Measurements from ENCODE around the gene CYB561D2. TPM values are rescaled to one million over a fixed set of nuclear protein-coding genes. Genes with fewer than 3 reads are reported as not detected.
A peak's percentile ranks its signal among the peaks of the same experiment; 100 is the strongest.

CYB561D2 gene
- total and polyA plus RNA-seq, 2 of the 13 experiments (the other 11 are each of a cell fraction or from before 2014, with no cell fraction given), result 11.1 to 17.2 TPM

- TF ChIP-seq, protein P1, sequence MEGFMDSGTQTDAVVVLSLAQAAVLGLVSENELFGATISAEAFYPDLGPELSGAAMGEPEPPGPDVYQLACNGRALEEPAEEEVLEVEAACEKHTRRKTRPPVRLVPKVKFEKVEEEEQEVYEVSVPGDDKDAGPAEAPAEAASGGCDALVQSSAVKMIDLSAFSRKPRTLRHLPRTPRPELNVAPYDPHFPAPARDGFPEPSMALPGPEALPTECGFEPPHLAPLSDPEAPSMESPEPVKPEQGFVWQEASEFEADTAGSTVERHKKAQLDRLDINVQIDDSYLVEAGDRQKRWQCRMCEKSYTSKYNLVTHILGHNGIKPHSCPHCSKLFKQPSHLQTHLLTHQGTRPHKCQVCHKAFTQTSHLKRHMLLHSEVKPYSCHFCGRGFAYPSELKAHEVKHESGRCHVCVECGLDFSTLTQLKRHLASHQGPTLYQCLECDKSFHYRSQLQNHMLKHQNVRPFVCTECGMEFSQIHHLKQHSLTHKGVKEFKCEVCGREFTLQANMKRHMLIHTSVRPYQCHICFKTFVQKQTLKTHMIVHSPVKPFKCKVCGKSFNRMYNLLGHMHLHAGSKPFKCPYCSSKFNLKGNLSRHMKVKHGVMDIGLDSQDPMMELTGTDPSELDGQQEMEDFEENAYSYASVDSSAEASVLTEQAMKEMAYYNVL (CRISPR knock-in tag; IDR thresholded peaks at IDR 0.05; ENCODE audit: borderline replicate concordance), result no peak
- TF ChIP-seq ZNF101 (CRISPR knock-in tag; IDR thresholded peaks at IDR 0.05; ENCODE audit: borderline replicate concordance, low read depth) (no peak), POLR2G (IDR thresholded peaks at IDR 0.05; ENCODE audit: low read depth, low read length) (no peak), BHLHE40 (IDR thresholded peaks at IDR 0.05; ENCODE audit: low read length) (no peak), ZFX (CRISPR knock-in tag; IDR thresholded peaks at IDR 0.05; ENCODE audit: low read depth) (peak; percentile 29; the same call in 1 of the 2 replicates), MYC (CRISPR knock-in tag; IDR thresholded peaks at IDR 0.05; ENCODE audit: borderline replicate concordance) (0 out of 2 replicates have a peak, but pooled peaks have one; percentile 16), U2AF2 (IDR thresholded peaks at IDR 0.05; ENCODE audit: low read depth, low read length) (no peak), PRDM4 (CRISPR knock-in tag; IDR thresholded peaks at IDR 0.05; ENCODE audit: borderline replicate concordance) (no peak), SRSF9 (IDR thresholded peaks at IDR 0.05; ENCODE audit: borderline replicate concordance, insufficient read depth, low read depth, low read length, poor library complexity, severe bottlenecking) (no peak), ZFY (CRISPR knock-in tag; IDR thresholded peaks at IDR 0.05) (0 out of 2 replicates have a peak, but pooled peaks have one; percentile 21)
- TF ChIP-seq, protein P2, sequence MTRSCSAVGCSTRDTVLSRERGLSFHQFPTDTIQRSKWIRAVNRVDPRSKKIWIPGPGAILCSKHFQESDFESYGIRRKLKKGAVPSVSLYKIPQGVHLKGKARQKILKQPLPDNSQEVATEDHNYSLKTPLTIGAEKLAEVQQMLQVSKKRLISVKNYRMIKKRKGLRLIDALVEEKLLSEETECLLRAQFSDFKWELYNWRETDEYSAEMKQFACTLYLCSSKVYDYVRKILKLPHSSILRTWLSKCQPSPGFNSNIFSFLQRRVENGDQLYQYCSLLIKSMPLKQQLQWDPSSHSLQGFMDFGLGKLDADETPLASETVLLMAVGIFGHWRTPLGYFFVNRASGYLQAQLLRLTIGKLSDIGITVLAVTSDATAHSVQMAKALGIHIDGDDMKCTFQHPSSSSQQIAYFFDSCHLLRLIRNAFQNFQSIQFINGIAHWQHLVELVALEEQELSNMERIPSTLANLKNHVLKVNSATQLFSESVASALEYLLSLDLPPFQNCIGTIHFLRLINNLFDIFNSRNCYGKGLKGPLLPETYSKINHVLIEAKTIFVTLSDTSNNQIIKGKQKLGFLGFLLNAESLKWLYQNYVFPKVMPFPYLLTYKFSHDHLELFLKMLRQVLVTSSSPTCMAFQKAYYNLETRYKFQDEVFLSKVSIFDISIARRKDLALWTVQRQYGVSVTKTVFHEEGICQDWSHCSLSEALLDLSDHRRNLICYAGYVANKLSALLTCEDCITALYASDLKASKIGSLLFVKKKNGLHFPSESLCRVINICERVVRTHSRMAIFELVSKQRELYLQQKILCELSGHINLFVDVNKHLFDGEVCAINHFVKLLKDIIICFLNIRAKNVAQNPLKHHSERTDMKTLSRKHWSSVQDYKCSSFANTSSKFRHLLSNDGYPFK (CRISPR knock-in tag; IDR thresholded peaks at IDR 0.05; ENCODE audit: borderline replicate concordance), result no peak
- TF ChIP-seq, protein P3, sequence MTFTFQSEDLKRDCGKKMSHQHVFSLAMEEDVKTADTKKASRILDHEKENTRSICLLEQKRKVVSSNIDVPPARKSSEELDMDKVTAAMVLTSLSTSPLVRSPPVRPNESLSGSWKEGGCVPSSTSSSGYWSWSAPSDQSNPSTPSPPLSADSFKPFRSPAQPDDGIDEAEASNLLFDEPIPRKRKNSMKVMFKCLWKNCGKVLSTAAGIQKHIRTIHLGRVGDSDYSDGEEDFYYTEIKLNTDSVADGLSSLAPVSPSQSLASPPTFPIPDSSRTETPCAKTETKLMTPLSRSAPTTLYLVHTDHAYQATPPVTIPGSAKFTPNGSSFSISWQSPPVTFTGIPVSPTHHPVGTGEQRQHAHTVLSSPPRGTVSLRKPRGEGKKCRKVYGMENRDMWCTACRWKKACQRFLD (CRISPR knock-in tag; IDR thresholded peaks at IDR 0.05; ENCODE audit: borderline replicate concordance), result no peak
Measured at GRCh38 chr3:50355829-50356552, 5.3 kb downstream of the CYB561D2 start (continued).
